Thyroid gland (tissue), 4 donors: Measurements from ENCODE around the gene PKIG. TPM values are rescaled to one million over a fixed set of nuclear protein-coding genes. Genes with fewer than 3 reads are reported as not detected.

Experiments used
- DNase-seq, 2 donors: peaks; one replicate each; pipeline ENCODE4 v3.0.0-alpha.2; 2019
- H3K27ac ChIP-seq, 3 donors: fragments of 200-600 bp; sonication (generic); 1 replicate in 2 of 3; 2 replicates in 1 of 3; pipeline ENCODE4 v1.5.1; 2016 to 2019; ENCODE audit warnings: mild to moderate bottlenecking in 1 of 3, moderate library complexity in 1 of 3
- H3K27me3 ChIP-seq: fragments of 200-600 bp; sonication (generic); one replicate; pipeline ENCODE4 v1.5.1; 2019
- H3K36me3 ChIP-seq, 2 donors: fragments of 200-600 bp; sonication (generic); one replicate each; pipeline ENCODE4 v1.5.1; 2016 to 2019
- H3K4me1 ChIP-seq, 2 donors: fragments of 200-600 bp; sonication (generic); one replicate each; pipeline ENCODE4 v1.5.1; 2017 to 2019
- H3K4me3 ChIP-seq, 3 donors: fragments of 200-600 bp; sonication (generic); replicated peaks in 1 of 3; 1 replicate in 2 of 3; 2 replicates in 1 of 3; pipeline ENCODE4 v1.5.1; 2016; ENCODE audit warnings: mild to moderate bottlenecking in 1 of 3
- H3K9me3 ChIP-seq: fragments of 200-600 bp; sonication (generic); one replicate; pipeline ENCODE4 v1.5.1; 2017
- POLR2A ChIP-seq, 2 donors: fragments of 450-650 bp; IDR thresholded peaks; one replicate each; pipeline ENCODE4 v1.6.1; 2017; ENCODE audit warnings: antibody characterized with exemption in 2 of 2, mild to moderate bottlenecking in 2 of 2, moderate library complexity in 1 of 2
- WGBS, 2 donors: methylation state at CpG; one replicate each; pipeline ENCODE4 v1.1.5; 2017; 5-methylcytosine and 5-hydroxymethylcytosine counted together
- intact Hi-C: fragments of 100-400 bp; cut with DNase I; formaldehyde crosslinking; loops from one replicate; pipeline ENCODE4 v1.15.1; 2023
- total RNA-seq, 4 donors: library from RNA; depleted of rRNA; stranded (reverse); fragments of >200 nt; gene quantifications; one replicate each; pipeline ENCODE4 v1.2.3, GENCODE V29; 2016
- TF ChIP-seq, protein P1 (sequence below), 6 experiments: fragments of 200-600 bp in 3 of 6; fragments of 450-650 bp in 3 of 6; sonication (generic) in 3 of 6; IDR thresholded peaks; one replicate each; pipeline ENCODE4 v1.5.1; 2016 to 2019; ENCODE audit warnings: antibody characterized with exemption in 6 of 6, mild to moderate bottlenecking in 2 of 6, inconsistent platforms in 1 of 6, moderate library complexity in 1 of 6

PKIG gene
- total RNA-seq, 4 donors from 2014 or later = 108 to 145 (median 111) TPM

DNA sequence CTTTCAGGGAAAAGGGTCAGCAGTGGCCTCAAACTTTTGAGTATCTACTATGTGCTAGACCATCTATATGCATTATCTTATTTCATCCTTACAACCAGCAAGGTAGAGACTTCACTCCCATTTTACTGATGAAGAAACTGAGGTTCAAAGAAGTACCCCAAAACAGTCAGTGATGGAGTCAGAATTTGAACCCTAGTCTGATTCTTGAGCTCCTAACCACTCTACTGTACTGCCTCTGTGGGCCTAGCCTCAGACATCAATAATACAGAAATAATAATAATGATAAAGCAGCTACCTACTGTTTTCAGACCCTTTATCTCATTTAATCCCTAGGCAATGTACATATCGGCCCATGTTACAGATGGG lies 60.8 kb downstream of the PKIG start:
- 73 to 74% methylated on average over 1 of the region's 1 CpG for WGBS, 2 donors
- H3K9me3 ChIP-seq = no peaks in the 10 kb centered on the region
- no peaks in the 10 kb centered on the region for H3K36me3 ChIP-seq
- no peak for DNase-seq
- H3K27me3 ChIP-seq = no peaks in the 10 kb centered on the region
- peak overlapping the region; percentile 57 to 91 (median 70) for H3K27ac ChIP-seq
- peaks cover 6 to 33% of the 10 kb centered on the region in 2 donors for H3K4me1 ChIP-seq
- no peak overlapping the region for H3K4me3 ChIP-seq
- TF ChIP-seq, protein P1, sequence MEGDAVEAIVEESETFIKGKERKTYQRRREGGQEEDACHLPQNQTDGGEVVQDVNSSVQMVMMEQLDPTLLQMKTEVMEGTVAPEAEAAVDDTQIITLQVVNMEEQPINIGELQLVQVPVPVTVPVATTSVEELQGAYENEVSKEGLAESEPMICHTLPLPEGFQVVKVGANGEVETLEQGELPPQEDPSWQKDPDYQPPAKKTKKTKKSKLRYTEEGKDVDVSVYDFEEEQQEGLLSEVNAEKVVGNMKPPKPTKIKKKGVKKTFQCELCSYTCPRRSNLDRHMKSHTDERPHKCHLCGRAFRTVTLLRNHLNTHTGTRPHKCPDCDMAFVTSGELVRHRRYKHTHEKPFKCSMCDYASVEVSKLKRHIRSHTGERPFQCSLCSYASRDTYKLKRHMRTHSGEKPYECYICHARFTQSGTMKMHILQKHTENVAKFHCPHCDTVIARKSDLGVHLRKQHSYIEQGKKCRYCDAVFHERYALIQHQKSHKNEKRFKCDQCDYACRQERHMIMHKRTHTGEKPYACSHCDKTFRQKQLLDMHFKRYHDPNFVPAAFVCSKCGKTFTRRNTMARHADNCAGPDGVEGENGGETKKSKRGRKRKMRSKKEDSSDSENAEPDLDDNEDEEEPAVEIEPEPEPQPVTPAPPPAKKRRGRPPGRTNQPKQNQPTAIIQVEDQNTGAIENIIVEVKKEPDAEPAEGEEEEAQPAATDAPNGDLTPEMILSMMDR (IDR thresholded peaks at IDR 0.05) = no peak
- no peak for TF ChIP-seq POLR2A (IDR thresholded peaks at IDR 0.05)
- intact Hi-C loops = no loop called here

DNA sequence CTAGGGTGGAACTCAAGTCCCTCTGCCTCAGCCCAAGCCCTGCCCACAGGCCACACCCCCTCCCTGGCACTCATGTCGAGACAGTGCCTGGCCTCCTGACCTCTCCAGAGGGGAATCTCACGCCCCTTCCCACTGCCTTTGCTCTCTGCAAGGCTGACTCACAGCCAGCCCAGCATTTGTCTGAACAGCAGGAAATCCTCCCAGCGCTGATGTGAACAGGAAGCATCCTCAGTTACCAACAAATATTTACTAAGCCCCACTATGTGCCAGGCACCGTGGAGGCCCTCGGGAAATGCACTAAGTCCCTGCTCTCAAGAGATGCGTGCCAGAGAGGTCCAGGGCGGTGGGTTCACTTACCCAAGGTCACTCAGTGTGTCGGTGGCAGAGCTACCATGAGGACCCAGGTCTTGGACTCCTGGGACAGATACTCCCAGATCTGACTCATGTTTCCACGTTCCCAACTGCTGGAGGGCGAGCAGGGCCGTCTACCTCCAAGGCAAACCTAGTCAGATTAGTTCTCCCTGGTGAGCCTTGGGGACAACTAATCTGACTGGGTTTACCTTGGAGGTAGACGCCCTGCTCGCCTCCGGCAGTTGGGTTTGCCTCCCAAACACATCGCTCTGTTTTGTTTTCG lies 61.3 kb downstream of the PKIG start:
- peaks cover 6 to 33% of the 10 kb centered on the region in 2 donors for H3K4me1 ChIP-seq
- TF ChIP-seq, protein P1 (IDR thresholded peaks at IDR 0.05) = no peak
- TF ChIP-seq POLR2A (IDR thresholded peaks at IDR 0.05) = no peak
- peak; percentile 28 to 34 for DNase-seq
- H3K27ac ChIP-seq = peak overlapping the region in 2 of 3 donors; percentile 57 to 91
- intact Hi-C loops = no loop called here
- H3K9me3 ChIP-seq = no peaks in the 10 kb centered on the region
- no peaks in the 10 kb centered on the region for H3K36me3 ChIP-seq
- WGBS, 2 donors = 65 to 70% methylated on average over 12 to 14 of the region's 16 CpGs
- H3K4me3 ChIP-seq = no peak overlapping the region
- no peaks in the 10 kb centered on the region for H3K27me3 ChIP-seq

DNA sequence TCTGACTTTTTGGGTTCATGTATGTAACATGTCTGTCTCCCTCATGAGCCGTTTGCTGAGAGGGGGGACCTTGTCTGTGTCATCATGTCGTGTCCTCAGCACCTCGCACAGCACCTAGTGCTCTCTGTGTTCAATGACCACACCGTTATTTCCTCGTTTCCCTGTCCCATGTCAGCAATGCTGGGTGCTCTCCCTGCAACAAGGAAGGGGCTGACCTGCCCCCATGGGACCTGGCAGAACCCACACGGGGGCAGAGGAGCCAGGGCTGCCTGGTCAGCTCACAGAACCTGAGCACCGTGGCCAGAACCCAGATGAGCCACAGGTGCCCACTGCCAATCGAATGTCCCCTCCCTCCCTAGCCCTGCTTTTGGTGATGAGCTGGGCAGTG lies 61.8 kb downstream of the PKIG start:
- peaks cover 6 to 33% of the 10 kb centered on the region in 2 donors for H3K4me1 ChIP-seq
- peak overlapping the region in 2 of 3 donors; percentile 57 to 91 for H3K27ac ChIP-seq
- H3K27me3 ChIP-seq = no peaks in the 10 kb centered on the region
- 77 to 85% methylated on average over 6 to 8 of the region's 8 CpGs for WGBS, 2 donors
- no peak overlapping the region for H3K4me3 ChIP-seq
- TF ChIP-seq POLR2A (IDR thresholded peaks at IDR 0.05) = no peak
- TF ChIP-seq, protein P1 (IDR thresholded peaks at IDR 0.05) = no peak
- no peaks in the 10 kb centered on the region for H3K9me3 ChIP-seq
- no peaks in the 10 kb centered on the region for H3K36me3 ChIP-seq
- intact Hi-C loops = no loop called here
- no peak for DNase-seq

DNA sequence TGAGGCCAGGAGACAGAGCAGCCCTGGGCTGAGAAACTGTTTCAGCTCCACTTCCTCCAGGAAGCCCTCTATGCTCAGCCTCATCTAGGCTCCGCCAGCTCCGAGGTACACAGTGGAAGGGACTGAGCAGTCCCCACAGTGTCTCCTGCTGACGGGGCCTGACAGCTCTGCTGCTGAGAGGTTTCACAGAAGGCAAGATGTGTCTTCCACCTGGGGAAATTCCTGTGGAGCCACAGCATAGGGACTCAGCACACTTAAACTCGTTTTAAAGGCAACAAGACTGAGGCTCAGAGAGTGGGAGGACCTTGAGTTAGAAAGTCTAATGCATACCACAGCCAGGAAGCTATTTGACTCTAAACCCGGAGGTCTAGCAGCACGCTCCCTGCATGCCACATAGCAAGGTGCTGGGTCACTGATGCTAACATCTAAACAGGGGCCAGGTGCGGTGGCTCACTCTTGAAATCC lies 62.3 kb downstream of the PKIG start:
- no peak for TF ChIP-seq POLR2A (IDR thresholded peaks at IDR 0.05)
- TF ChIP-seq, protein P1 (IDR thresholded peaks at IDR 0.05) = no peak
- H3K36me3 ChIP-seq = no peaks in the 10 kb centered on the region
- H3K4me1 ChIP-seq = peaks cover 6 to 33% of the 10 kb centered on the region in 2 donors
- no peaks in the 10 kb centered on the region for H3K9me3 ChIP-seq
- no peak for DNase-seq
- peak overlapping the region in 2 of 3 donors; percentile 57 to 91 for H3K27ac ChIP-seq
- H3K27me3 ChIP-seq = no peaks in the 10 kb centered on the region
- H3K4me3 ChIP-seq = no peak overlapping the region
- intact Hi-C loops = no loop called here
- 65 to 80% methylated on average over 5 to 7 of the region's 7 CpGs for WGBS, 2 donors

DNA sequence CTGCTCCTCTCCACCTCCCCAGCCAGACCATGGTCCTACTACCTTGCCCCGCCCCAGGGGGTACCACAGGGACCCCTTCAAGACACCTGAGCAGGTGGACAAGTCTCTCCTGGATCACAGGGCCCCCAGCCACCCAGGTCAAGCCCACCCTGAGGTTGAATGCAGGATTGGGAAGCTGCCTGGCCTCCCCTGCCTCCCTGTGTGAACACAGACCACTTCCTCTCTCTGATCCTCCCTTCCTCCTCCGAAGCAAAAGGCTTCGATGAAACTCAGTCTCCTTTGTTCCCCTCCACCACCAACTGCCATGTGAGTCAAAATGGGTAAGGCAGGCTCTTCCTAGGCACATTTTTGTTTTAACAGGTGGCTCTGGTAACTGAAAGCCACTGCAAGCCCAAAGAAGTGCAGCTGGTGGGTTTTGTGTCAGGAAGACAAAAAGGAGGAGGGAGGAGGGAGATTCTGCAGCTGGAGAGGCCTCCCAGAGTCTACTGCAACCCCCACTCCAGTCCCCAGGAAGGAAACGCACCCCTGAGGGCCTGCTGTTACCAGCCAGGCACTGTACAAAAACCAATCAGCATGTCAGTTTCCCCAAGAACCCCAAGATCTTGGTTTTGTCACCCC lies 63.8 kb downstream of the PKIG start:
- Histone ChIP-seq H3K4me1 (peaks cover 6 to 37% of the 10 kb centered on the region in 2 donors), H3K27ac (no peak overlapping the region)
- intact Hi-C loops = no loop called here

More for the DNA sequence above, 63.8 kb downstream of the PKIG start:
- no peak for DNase-seq
- Histone ChIP-seq H3K4me3 (no peak overlapping the region), H3K9me3 (no peaks in the 10 kb centered on the region), H3K36me3 (no peaks in the 10 kb centered on the region), H3K27me3 (no peaks in the 10 kb centered on the region)
- TF ChIP-seq POLR2A (IDR thresholded peaks at IDR 0.05) = no peak
- TF ChIP-seq, protein P1 (IDR thresholded peaks at IDR 0.05) = no peak
- 50 to 70% methylated on average over 4 of the region's 4 CpGs for WGBS, 2 donors
